ENCODE measurements around the gene C6orf136. TPM values are rescaled to one million over a fixed set of nuclear protein-coding genes. Genes with fewer than 3 reads are reported as not detected.
A peak's percentile ranks its signal among the peaks of the same experiment; 100 is the strongest.
"Not testable (repeated sequence)": the region's sequence is repeated elsewhere in the genome, so short reads cannot be mapped to it uniquely, and the experiment has no call there.

C6orf136 gene
- 57.3 TPM for total RNA-seq
- long read RNA-seq, transcript C6orf136-201 (6 exons, 1,978 nt) = minor isoform, 17 of 83 reads
- long read RNA-seq, transcript C6orf136-203 (6 exons, 1,402 nt) = major isoform, 52 of 83 reads
- long read RNA-seq, partial matches to known transcripts = 9 of 83 reads
- long read RNA-seq, other reads (novel, unspliced or antisense) = 4 of 83 reads

GRCh38 chr6:30646450-30647241 lies at the start of gene C6orf136:
Gene C6orf136 (plus strand): TSS chr6:30647133. CDS start chr6:30647232, 99 bp downstream.
- no peaks in the 10 kb centered on the region for H3K9me3 ChIP-seq (replicated peaks)
- peak; percentile 95 for DNase-seq
- intact Hi-C loops (cut with micrococcal nuclease) = no loop called here
- H3K4me1 ChIP-seq = peaks cover 34% of the 10 kb centered on the region
- no peaks in the 10 kb centered on the region for H3K27me3 ChIP-seq (ENCODE audit: low read depth)
- peak within 1 kb of the TSS; percentile 99 for H3K4me3 ChIP-seq
- H3K27ac ChIP-seq (replicated peaks) = peak within 1 kb of the TSS; percentile 99
- H3K36me3 ChIP-seq = peaks cover 37% of the 10 kb centered on the region
- no peak for TF ChIP-seq CTCF (IDR thresholded peaks at IDR 0.05; ENCODE audit: borderline replicate concordance)

- Histone ChIP-seq H3K36me3 (peaks cover 48% of the 10 kb centered on the region), H3K4me1 (peaks cover 10% of the 10 kb centered on the region)
- H3K27me3 ChIP-seq (ENCODE audit: low read depth); H3K4me3 ChIP-seq; H3K27ac ChIP-seq (replicated peaks); intact Hi-C loops (cut with micrococcal nuclease); H3K9me3 ChIP-seq (replicated peaks): not testable (repeated sequence)
- DNase-seq = peak; percentile 53
- peak; percentile 82 for TF ChIP-seq CTCF (IDR thresholded peaks at IDR 0.05; ENCODE audit: borderline replicate concordance)
These were observed 49.4 kb upstream of the C6orf136 start for GRCh38 chr6:30597315-30598144.

- peaks cover 13% of the 10 kb centered on the region for H3K4me1 ChIP-seq
- peaks cover 50% of the 10 kb centered on the region for H3K36me3 ChIP-seq
- H3K4me3 ChIP-seq = no peak overlapping the region
- no peak for TF ChIP-seq CTCF (IDR thresholded peaks at IDR 0.05; ENCODE audit: borderline replicate concordance)
- no peaks in the 10 kb centered on the region for H3K27me3 ChIP-seq (ENCODE audit: low read depth)
- intact Hi-C loops (cut with micrococcal nuclease) = no loop called here
- H3K27ac ChIP-seq (replicated peaks) = peak overlapping the region; percentile 4
- no peak for DNase-seq
- H3K9me3 ChIP-seq (replicated peaks) = no peaks in the 10 kb centered on the region
These were observed 47.9 kb upstream of the C6orf136 start for GRCh38 chr6:30598912-30599624.

GRCh38 chr6:30599625-30600324 lies 47.2 kb upstream of the C6orf136 start:
- no peaks in the 10 kb centered on the region for H3K9me3 ChIP-seq (replicated peaks)
- peaks cover 50% of the 10 kb centered on the region for H3K36me3 ChIP-seq
- H3K27me3 ChIP-seq (ENCODE audit: low read depth) = no peaks in the 10 kb centered on the region
- no peak overlapping the region for H3K4me3 ChIP-seq
- no peak for TF ChIP-seq CTCF (IDR thresholded peaks at IDR 0.05; ENCODE audit: borderline replicate concordance)
- intact Hi-C loops (cut with micrococcal nuclease) = no loop called here
- H3K27ac ChIP-seq (replicated peaks) = peak overlapping the region; percentile 4
- peaks cover 13% of the 10 kb centered on the region for H3K4me1 ChIP-seq
- no peak for DNase-seq
